Stimulated activated naive CD4-positive, alpha-beta T cell treated with Interleukin-2 at 50 U/mL for 16 hours (primary cell): ENCODE measurements around the gene MAN1B1.
"Not testable (repeated sequence)": the region's sequence is repeated elsewhere in the genome, so short reads cannot be mapped to it uniquely, and the experiment has no call there.

ENCODE experiments used
- DNase-seq: peaks from one replicate; lab custom pipeline; 2025; lab: John Stamatoyannopoulos, UW

The MAN1B1 gene

DNA sequence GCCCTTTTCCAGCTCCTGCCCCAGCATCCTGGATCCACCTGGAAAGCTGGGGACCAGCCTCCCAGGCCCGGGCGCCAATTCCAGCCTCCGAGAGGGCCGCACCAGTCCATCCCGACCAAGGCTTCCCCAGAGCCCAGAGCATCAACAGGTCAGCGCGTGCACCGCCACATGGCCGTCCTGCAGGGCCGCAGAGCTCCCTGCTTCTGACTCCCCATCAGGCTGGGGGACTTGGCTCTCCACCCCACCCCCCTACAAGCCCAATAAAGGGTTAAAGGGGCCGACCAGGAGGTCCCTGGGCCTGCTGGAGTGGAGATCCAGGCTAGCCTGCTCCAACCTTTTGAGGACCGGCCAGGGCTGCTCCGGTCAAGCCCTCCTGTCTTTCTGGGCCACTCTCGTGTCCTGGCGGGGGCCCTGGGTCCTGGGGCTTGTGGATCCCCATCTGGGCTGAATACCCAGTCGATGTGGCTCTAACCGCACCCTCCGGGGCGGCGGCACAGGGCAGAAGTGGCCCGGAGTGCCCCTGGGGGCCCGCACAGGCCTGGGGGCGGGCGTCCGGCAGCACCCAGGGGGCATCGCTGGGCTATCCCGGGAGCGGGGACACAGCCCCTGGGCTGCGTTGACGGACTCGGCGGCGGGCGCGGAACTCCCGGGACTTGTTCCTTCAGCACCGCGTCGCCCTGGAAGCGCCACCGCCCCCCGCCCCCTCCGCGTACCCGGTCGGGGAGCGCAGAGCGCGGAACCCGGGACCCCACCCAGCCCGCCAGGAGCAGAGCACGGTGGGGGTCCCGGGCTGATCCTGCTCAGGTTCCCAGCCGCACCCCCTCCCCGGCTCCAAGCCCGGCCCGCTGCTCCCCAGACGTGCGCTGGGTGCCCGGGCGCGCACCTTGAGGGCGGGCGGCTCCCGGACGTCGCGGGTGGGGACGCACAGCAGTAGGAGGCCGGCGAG is 33.5 kb upstream of the MAN1B1 start:
- DNase-seq: no peak

DNA sequence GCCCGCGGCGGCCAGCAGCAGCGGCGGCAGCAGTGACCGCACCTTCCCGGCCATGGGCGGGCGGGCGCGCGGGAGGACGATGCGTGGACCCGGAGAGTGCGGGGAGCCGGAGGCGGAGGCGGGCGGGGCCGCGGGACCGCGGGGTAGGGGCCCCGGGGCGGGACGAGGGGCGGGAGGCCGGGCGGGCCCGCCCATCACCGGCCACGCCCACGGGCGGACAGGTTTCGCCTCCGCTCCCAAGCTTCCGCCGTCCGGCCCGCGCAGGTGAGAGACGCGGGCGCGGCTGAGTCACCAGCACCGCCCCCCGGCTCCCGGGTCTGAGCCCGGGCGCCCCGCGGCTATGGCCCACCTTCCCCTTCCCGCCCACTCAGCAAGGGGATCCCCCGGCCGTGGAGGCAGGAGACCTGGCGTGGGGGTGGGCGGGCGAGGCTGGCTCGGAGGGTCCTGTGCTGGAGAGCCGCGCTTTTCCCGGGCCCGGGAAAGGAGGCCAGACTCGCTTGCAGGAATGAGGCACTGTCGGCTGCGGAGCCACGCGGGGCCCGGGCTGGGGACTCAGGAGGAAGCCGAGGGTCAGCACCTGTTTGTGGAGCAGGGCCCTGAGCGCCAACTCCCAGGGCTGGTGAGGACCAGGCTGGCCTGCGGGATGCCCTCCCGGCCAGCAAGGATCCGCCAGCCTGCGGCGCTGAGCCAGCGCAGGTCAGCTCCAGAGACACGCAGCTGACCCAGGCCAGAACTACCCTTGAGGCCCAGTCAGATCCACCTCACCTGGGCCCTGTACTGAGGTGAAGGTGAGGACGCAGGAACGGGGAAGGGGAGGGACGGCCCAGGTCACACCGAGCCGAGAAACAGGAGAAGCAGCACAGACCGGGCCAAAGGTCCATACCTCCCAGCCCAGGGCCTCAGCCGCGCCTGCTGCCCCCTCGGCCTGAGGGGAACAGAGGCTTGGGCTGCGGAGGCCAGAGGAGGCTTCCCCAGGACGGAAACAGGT is 32.5 kb upstream of the MAN1B1 start, which contains the start of gene ENTPD2:
TSS of gene ENTPD2 (minus strand) at position 118 of the 988 bp plus-strand sequence. CDS start at position 54, 64 bp downstream.
- DNase-seq: peak; percentile 16

DNA sequence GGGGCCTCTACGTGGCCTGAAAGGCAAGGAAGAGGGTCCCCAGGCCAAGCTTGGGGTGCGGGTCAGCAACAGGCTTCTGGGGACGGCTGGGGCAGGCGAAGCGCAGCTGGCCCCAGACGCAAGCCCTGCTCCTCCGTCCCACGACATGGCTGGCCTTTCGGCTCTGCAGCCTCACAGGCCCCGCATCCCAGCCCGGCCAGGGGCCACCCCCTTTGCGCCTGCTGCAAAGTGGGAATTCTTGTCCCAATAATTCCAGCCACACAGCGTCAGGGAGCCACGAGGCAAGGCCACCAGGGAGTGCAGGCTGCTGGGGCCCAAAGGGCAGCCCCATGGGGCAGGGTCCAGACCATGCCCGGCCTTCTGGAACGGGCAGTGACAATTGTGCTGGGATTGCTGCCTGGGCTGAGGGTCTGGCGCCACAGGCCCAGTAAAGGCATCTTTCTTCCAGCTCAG is 31.8 kb upstream of the MAN1B1 start:
- no peak for DNase-seq

DNA sequence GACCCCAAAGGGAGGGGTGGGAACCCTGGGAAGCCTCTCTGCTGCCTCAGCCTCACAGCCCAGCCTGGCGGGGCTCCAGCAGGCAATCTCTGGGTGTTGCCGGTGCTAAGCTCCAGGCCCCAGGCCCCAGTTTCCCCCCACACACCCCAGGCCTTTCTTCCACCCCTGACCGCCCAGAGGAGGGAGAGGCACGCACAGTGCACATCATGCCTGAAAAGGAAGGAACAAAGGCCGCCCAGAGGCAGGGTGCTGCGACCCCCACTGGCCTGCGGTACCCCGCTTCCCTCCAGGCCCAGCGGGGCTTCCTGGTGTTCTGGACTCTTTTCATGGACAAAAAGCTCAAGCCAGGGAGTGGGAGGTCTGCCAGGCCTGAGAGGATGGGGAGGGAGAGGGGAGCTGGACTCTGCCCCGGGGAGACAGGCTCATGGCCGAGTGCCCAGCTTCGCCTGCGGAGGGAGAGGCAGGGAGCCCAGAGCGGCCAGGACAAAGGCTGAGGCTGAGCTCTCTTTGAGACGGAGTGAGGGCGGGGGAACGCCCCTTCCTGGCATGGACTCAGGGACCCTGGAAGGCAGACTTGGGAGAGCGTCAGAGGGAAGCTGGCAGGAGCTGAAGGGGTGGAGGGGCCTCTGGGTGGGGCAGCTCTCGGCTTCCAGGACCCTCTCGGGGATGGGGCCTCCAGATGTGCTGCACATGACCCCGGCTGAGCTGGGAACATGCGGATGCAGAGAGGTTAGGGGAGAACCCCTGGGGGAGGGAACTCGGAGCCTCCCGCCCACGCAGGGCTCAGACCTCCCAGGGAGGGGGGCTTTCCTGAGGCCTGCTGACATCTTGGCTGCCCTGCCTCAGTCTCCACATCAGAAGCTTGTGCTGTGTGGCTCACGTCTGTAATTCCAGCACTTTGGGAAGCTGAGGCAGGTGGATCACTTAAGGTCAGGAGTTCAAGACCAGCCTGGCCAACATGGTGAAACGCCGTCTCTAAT is 31.1 kb upstream of the MAN1B1 start:
- no peak for DNase-seq

DNA sequence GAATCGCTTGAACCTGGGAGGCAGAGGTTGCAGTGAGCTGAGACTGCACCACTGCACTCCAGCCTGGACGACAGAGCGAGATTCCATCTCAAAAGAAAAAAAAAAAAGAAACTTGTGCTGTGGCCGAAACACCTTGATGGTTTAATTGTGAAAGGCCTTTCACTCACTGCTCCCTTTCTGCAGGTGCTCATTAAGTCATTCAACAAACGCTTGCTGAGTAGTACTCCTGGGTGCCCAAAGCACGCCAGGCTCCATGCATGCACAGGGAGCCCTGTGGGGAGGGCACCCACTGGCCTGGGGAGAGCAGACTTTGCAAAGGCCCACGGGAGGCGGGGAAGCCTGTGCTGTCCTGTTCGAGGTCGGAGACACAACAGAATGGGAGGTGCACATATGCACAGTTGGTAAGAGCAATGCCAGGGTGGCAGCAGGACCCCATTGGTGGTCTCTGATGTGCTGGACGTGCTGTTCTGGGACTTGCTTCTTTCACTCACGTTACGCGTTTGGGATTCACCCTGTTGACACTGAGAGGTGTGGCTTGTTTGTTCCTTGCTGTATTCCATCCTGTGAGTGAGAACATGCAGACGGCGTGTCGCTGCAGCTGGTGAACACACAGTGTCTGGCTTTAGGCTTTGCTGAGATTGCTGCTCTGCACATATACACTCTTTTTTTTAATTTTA is 29.9 kb upstream of the MAN1B1 start:
- no peak for DNase-seq

DNA sequence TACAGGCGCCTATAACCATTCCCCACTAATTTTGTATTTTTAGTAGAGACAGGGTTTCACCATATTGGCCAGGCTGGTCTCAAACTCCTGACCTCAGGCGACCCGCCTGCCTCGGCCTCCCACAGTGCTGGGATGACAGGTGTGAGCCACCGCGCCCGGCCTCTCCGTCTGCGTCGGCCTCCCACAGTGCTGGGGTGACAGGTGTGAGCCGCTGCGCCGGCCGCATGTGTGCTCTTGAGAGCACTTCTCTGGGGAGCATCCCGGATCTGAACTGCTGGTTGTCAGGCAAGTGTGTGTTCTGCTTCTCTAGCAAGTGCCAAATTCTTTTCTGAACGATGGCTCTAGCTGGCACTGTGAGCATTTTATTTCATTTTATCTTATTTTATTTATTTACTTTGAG is 29.2 kb upstream of the MAN1B1 start:
- no peak for DNase-seq

DNA sequence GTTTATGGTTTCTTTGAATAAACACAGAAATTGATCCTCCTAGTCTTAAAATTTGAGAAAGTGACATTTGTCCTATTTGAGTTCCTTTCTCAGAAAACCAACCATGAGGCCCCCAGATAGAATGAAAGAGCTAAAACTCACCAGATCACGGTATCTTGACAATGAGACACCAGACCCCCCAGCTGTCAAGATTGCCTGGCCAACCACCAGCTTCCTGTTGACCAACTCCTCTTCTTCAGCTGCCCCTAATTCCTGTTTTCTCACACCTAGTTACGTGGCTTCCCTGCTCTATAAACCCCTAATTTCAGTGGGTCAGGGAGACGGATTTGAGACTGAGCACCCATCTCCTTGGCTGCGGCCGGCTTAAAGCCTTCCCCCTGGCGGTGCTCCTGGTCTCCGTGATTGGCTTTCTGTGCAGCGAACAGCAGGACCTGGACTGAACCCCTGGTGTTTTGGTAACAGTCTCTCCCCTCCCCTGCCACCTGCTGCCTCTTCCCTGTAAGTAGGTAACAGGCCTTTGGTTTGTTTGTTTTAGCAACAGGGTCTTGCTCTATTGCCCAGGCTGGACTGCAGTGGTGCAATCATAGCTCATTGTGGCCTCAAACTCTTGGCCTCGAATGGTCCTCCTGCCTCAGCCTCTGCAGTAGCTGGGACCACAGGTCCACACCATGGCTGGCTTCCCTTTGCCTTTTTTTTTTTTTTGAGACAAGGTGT is 28.1 kb upstream of the MAN1B1 start:
- no peak for DNase-seq

DNA sequence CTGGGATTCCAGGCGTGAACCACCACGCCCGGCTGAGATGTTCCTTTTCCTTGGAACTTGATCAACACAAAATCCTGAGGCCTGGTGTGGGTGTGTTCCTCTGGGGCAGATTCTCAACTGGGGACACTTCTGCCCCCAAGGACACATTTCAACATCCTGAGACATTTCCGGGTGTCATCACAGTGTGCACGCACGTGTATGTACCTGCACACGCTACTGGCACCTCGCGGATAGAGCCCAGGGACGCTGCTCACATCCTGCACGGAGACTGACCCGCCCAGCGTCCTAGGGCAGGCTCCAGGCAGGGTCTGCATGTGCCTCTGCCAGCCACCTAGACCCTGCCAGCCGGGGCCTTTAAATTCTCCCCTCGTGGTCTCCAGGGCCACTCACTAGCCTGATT is 24.4 kb upstream of the MAN1B1 start:
- DNase-seq: no peak

DNA sequence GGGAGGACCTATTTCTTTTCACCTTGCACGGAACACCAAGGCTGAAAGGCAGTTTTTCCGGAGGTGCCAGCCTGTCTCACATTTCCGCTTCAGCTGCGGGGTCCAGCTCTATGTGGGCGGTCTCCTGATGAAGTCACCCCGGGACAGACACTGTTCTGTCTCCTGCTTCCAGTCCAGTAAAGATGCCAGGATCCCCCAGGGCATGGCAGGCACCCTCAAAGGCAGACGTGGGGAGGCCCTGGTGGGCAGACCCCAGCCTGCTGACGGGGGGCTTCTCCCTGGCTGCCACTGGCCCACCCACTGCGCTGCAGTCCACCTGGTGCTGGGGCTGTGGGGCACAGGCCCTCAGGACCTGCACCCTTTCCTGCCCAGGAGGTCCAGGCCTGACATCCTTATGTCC is 24.0 kb upstream of the MAN1B1 start:
- not testable (repeated sequence) for DNase-seq

DNA sequence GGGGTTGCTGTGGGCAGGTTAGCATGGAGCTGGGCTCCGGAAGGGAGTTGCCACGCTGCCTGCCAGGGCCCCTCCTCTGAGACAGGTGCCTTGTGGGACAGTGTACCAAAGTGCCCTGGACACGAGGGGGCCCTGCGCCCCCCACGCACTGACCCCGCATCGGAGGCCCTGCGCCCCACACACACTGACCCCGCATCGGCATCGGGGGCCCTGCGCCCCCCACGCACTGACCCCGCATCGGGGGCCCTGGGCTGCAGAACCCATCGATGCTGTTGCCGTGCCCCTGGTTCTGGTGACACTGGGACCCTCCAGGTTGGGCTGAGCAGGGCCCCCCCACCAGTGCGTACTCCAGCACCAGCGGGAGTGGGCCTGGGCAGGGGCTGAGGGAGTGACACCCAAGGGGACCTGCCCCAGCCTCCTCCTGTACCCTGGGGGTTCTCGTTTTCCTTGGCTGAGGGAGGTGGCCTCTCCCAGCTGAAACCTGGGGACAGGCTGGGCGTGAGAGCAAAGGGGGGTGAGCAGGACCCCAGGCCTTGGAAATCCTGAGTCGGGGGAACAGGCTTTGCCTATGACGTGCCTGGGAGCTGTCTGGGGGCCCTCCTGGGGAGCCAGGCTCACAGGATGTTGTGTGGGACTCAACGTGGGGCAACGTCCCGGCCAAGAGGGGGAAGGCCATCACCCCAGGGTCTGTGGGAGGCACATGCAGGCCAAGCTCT is 23.3 kb upstream of the MAN1B1 start:
- no peak for DNase-seq

DNA sequence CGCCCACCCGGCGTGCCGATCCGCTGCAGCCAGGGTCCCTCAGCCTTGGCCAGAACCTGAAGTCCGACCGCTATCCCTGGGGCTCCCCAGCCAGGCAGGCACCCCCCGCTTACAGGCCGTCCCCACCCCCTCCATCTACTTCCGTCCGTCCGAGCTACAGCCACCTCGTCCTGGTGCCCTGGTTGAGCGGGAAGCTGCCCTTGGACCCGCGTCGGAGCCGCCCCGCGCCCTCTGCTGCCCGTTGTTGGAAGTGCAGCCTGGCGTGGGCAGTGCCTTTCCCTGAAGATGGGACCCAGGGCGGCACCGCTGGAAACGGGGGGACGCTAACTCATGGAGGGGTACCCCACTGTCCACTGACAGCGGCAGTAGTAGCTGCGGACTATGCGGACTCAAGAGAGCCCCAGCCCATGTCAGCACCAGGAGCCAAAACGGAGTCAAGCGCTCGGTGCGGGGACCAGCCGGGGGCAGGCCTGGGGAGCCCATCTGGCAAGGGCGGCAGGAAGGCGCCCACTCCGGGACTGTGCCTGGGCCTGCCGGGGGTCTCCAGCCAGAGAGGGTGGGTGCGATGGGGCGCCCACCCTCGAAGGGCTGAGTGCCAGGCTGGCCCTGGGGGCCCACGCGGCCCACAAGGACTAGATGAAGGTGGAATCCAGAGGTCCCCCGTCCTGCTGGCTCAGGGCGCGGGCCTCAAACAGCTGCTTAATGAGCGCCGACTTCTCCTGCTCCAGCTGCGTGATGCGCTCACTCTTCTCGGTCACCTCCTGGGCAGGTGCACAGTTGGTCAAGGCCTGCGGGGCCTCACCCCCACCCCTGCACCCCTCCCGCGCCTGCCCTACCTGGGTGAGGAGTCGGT is 22.5 kb upstream of the MAN1B1 start:
- DNase-seq: peak; percentile 44

DNA sequence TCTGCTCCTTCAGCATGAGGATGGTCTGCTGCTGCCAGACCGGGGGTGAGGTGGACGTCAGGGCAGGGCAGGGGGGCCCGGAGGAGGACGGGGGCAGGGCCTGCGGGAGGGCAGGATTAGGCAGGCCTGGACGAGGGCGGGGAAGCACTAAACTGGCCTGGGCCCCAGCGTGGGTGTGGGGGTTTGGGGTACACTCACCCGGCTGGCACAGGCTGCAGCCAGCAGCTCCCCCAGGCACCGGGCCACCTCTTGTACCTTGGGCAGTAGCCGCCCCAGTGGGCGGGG is 22.0 kb upstream of the MAN1B1 start:
- DNase-seq: no peak

DNA sequence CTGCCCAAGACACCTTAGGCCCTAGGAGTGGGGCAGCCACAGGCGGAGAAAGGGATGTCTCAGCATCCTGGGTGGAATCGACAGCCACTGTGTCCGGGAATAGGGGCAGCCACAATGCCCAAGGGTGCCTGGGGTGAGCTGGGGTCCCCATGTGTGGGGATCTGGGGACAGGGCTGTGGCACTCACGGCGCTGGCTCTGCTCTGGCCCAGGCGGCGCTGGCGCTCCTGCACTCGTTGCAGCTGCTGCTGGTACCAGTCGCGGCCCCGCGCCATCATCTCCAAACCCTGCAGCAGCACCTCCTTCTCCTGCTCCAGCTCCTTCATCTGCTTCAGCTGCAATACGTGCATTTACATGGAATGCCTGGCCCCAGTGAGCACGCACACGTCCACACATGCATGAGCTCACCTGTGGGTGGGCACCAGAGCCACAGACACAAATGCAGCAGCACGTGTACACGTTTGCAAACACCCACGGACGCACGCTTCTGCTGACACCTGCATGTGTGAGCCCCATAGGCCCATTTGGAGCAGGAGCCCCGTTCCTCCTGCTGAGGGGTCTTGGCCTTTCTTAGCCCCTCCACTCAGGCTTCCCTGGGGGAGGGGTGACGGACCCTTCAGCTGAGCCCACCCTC is 21.3 kb upstream of the MAN1B1 start:
- no peak for DNase-seq

DNA sequence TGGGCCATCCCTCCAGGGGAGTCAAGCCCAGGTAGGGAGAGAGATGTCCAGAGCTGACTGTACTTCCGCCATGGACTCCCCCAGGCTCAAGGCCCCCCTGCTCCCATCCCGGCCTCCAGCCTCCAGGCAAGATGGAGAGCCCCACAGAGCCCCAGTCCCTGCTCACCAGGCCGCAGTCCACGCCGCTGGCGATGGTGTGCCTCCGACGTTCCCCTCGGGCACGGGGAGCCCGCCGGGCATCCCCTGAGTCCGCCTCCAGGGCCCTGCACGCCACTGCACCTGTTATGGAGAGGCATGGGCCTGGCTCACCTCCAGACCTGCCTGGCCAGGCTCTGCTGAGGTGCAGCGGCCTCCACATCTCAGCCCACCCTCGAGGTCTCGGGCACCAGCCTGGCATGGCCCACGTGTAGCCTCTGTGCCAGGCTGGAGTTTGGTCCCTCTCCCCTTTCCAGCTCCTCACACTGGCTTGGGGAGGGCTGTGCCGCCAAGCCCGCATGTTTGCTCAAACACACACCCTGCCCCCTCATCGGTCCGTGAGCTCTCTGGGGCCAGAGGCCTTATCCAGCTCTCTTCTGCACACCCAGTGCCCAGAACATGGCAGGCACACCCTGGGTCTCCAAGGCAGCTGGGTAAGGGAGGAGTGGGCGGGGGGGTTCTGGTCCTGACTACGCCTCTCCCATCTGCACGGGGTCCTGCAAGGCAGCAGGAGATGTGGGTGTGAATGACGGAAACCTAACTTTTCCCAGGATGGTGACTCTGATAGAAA is 20.5 kb upstream of the MAN1B1 start:
- DNase-seq: no peak

DNA sequence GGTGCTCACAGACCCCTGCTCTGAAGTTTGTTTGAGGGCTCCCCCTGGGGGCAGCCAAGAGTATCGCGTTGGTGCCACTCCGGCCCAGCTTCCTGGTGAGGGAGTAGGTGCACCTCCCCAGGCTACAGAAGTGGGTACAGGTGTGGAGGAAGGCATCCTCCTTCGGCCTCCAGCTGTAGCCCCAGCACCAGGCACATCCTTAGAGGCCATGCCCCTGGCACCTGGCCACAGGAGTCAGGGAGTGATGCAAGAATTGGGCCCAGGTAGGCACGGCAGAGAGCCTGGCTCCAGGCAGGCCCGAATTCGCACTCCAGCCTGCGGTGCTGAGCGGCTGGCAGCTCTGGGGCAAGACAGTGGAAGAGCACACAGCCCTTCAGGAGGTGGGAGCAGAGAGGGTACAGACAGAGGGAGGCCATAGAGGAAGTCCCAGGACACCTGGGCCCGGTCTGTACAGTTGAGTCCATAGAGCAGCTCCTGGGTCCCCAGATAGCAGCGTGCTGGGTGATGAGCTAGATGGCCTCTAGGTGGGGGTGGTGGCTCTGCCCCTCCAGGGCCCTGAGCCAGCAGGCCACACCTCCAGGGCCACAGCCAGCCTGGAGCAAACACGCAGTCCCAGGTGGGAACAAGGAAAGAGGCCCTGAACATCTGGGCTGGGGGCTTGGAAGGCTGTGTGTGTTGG is 18.8 kb upstream of the MAN1B1 start:
- DNase-seq: peak; percentile 76

DNA sequence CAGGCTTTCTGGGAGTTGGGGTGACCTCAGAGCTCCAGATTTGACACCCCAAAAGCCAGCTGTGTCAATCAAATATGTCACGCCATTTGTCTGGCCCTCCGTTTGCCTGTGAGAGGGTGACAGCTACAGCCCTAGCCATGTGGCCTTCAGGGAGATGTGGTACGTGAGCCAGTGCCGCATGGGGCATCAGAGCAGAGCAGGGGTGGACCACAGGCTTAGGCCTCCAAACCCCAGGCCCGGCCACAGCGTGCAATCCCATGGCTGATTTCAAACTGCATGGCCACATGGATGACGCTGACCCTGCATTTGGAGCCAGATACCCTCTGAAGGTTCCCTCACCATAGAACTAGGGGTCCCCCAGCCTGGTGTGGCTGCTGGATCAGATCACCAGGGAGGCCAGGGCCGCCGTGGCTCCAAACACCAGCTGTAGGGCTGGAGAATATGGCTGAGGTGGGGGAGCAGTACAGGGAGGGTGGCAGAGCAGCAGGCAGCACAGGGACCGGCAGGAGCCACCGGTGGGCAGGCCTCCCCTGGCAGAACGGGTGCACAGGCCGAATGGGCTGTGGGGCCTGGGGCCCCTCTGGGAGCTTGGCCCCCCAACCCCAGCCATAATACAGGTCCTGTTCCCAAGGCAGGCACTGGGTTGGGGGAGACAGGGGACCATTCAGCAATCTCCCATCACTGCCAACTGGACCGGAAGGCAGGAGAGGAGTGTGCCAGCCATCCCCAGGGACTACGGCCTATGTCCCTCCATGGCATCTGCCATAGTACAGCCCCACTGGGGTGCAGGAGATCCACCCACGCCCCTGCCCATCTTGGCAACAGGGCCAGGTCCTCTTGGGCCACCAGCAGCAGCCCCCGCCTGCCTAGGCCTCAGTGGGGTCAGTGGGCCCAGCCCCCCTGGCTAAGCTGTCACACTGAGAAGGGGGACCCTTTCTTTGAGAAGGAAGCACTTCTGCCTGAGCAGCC is 18.0 kb upstream of the MAN1B1 start:
- DNase-seq: no peak
